NCI-H2171 treated with DMSO at 0.1 percent for 48 hours (cell line): Measurements from ENCODE around the gene ENO4.

ENCODE experiments used
- DNase-seq: peaks from one replicate; lab custom pipeline; 2025; lab: John Stamatoyannopoulos, UW

The ENO4 gene, protein sequence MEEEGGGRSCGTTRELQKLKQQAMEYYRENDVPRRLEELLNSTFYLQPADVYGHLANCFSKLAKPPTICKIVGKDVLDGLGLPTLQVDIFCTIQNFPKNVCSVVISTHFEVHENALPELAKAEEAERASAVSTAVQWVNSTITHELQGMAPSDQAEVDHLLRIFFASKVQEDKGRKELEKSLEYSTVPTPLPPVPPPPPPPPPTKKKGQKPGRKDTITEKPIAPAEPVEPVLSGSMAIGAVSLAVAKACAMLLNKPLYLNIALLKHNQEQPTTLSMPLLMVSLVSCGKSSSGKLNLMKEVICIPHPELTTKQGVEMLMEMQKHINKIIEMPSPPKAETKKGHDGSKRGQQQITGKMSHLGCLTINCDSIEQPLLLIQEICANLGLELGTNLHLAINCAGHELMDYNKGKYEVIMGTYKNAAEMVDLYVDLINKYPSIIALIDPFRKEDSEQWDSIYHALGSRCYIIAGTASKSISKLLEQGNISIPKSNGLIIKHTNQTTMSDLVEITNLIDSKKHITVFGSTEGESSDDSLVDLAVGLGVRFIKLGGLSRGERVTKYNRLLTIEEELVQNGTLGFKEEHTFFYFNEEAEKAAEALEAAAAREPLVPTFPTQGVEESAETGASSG

DNA sequence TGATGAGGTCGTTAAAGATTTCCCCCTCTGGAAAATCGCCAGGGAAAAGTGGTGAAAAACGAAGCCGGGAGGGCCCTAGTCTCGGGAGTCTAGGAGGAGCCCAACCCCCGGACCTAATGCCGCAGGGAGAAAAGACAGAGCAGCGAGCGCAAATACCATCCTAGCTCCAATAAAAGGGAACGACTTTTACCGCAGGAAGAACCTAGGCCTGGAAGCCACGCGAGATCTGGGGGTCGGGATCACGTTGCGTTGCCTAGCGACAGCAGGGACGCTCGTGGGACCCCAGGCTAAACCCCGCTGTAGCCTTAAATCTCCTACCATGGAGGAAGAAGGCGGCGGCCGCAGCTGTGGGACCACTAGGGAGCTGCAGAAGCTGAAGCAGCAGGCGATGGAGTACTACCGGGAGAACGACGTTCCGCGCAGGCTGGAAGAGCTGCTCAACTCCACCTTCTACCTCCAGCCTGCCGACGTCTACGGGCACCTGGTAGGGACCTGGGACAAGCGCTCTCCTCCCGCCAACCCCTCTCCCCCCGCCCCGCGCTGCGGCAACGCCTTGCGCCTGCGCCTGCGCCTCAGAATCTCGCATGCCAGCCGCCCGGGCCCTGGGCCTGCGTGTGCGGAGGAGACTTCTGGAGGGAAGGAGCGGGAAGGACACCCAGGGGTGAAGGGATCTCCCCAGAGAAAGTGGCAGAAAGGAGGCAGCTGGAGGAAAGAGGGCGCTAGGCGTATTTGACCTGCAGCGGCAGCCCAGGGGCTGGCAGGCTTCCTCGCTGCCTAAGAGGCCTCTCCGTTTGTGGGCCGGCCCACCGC lies at the start of gene ENO4:
Gene ENO4 (plus strand): TSS at position 252 of the 810 bp plus-strand sequence. CDS start 68 bp downstream, at position 320.
- peak; percentile 83 for DNase-seq

DNA sequence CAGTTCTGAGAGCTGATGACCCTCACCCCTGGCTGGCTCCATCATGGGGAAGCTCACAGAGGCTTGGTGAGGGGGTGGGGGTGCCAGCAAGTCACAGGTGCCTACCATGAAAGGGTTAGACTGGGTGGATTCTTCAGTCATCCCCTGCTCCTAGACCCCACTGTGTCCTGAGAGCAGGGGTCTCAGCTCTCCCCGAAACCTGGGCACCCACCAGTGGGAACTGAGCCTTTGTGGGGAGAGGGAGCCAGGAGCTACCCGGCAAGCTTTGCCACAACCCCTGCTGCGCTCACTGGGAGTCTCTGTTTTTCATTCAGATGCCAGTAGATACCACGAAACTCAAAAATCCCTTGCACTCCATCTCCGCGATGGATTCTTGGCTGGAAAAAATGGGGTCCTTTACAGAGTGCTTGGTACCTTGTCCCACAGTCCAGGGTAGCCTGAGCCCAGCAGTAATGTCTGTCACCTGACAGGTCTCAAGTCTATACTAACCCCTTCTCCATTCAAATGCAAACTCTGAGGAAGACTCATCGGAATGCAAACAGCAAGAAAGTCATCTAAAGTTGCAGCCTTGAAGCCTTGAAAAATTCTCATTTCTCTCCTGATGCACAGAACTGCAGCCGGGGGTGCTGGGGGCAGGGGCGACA lies 48.9 kb upstream of the ENO4 start:
- no peak for DNase-seq

DNA sequence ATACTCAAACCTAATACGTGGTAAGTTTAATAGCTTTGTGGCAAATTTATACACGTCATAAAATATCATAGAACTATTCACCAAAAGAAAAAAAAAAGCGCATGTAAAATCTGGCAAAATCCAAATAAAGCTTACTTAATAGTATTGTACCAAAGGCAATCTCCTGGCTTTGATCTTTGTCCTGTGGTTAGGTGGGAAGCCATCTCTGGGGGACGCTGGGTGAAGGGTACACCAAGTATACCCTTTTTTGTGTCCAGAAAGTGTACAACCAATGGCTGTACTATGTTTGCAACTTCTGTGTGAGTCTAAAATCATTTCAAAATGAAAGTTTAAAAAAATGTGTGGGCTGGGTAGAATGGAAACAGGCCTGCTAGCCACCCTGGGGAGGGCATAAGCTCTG lies 47.6 kb upstream of the ENO4 start:
- no peak for DNase-seq

DNA sequence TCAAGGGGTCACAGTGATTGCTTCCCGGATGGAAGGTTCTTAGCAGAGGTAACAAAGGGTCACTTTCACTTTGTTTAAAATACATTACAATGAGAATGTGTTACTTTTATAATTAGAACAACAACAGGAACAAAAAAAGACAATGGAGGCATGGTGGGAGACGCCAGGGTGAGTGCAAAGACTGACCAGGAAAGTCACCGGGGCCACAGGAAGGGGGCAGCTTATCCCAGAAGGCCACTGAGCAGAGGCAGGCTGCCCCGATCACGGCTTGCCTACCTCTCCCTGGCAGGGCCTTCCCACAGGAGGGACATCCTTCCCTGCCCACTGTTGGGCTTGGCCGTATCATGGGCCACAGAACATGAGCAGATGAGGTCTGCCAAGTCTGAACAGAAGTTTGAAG lies 46.8 kb upstream of the ENO4 start:
- no peak for DNase-seq

DNA sequence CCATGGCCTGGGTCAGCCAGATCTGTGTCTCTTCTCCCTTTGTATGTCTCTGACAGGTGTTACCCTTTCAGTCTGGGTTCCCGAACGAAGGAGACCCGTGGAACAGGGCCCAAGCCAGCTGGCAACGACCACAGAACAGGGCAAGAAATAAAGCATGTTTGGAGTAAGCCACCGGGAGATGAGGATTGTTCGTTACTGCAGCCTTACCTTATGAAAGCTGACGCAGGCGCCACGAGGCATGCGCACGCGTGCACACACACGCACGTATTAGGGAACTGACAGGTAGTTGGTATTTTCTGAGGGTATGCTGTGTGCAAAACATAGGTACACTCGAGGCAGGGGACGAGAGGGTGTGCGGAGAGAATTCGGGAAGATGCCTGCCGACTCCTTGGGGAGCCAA lies 46.4 kb upstream of the ENO4 start:
- DNase-seq, result no peak

DNA sequence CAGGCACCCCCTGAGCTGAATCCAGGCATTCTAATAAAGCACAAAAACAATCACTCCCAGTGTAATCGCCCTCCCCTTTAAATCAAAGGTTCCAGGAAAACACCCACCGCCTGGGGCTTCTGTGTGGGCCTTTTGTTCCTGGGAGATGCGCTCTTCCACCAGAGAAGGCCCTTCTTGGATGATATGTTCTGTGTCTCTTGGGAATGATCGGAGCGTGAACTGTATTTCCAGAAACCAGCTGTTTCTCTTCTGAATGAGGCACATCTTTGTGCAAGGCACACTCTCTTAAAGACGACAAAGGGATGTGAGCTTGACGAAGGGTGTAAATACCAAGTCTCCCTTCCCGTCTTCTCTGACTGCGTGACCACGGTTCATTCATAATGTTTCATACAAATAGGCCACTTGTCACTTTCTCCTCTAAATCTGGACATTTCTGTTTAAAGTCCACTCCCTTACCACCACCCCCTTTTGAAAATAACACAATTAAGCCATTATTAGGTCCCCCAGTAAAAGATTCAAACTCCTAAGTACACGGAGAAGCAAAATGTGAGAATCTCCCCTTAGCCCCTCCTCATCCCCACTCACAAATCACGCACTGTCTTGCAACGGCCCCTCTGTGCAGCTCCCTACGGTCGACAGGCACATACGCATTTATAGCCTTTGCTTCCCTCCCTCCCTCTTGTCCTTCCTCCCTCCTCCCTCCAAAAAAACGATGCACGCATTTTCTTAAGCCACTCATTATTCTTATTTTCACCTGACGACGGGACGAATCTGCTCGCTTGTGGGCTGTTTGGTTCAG lies 45.6 kb upstream of the ENO4 start:
- DNase-seq, result no peak

DNA sequence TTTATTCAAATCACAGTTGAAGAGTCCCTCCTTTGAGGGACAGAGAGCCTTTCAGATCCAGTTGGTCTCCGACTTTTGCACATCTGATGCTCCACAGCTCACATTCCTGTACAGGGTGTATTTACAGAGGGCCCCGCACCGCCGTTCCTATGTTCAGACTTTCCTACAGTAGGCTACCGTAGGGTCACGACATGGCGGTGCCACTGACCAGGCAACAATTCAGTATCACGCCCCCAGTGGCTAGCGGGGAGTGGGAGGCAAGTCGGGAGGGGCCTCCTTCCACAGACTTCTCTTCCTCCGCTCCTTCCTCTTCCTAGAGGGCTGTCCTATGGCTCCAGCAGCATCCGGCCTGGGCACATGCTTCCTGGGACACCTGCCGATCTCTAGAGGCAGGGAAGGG lies 40.6 kb upstream of the ENO4 start:
- DNase-seq, result no peak

DNA sequence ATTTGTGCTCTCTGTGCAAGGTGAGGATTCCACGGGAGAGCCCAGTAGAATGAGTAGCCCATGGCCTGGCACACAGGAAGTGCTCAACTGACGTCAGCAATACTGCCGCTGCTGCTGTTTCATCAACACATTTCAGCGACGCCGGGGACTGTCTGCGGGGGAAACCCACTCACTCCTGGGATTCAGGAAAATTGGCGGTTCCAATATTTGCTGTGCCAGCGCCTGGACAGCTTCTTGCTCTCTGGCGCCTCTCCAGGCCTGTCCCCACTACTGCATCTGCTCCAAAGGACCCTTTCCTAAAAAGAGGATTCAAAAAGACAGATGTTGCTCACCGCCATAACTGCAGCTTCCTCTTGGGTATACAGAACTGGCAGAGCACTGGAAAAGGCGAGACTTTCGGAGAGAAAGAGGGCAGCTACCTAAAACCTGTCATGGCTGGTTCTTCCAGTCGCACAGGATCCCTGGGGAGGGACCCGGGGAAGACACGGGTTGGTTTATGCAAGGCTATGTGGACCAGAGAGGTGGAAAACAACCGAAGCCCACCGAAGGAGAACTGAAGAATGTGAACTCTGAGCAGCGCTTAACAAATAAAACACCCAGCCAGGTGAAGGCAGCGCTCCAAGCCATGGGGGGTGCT lies 39.7 kb upstream of the ENO4 start:
- peak; percentile 12 for DNase-seq

DNA sequence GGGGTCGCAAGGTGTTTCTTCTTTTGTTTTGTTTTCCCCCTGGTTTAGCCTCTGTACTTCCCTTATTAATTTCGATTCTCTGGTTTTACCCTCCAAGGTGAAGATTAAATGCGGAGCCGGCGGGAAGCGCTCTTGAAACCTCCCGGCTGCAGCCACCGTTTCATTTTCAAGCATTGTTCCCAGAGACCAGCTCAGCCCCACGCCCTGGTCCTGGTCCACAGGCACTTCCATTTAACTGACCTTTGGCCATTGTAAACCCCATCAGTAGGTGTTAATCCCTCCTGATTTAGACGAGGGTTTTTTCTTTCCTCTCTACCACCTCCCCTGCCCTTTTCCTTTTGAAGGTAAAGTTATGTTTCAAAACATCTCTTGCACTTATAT lies 39.2 kb upstream of the ENO4 start:
- DNase-seq, result no peak

DNA sequence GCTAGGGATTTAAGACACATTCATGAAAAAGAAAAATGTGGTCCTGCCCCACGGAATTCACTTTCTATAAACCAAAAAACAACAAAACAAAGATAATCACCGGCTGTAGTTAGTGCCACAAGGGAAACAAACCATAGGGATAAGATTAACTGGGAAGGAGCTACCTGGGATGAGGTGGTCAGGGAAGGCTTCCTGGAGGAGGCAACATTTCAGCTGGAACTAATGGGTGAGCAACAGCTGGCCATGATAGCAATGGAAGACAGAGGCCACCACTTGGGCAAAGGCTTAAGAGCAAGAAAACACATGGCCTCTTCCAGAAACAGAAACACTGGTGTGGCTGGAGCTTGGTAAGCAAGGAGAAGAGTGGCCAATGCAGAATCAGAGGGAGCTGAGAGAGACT lies 38.4 kb upstream of the ENO4 start:
- no peak for DNase-seq

DNA sequence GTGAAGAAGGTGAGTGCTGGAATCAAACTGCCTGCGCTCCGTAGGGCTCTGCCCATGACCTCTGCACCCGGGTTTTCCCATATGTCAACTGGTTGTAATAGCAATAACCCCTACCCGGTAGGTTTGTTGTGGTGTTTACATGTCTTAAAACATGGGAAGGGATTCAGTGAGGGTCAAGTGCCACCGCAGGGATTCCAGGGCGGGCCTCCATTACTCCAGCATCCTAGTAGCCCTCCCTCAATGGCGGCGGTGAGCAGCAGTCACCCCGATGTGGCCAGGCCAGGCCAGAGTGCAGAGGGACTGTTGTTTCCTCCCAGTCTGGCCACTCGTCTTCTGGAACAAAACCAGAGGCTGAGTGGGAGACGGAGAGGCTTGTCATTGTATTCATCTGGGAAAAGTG lies 37.6 kb upstream of the ENO4 start:
- no peak for DNase-seq

DNA sequence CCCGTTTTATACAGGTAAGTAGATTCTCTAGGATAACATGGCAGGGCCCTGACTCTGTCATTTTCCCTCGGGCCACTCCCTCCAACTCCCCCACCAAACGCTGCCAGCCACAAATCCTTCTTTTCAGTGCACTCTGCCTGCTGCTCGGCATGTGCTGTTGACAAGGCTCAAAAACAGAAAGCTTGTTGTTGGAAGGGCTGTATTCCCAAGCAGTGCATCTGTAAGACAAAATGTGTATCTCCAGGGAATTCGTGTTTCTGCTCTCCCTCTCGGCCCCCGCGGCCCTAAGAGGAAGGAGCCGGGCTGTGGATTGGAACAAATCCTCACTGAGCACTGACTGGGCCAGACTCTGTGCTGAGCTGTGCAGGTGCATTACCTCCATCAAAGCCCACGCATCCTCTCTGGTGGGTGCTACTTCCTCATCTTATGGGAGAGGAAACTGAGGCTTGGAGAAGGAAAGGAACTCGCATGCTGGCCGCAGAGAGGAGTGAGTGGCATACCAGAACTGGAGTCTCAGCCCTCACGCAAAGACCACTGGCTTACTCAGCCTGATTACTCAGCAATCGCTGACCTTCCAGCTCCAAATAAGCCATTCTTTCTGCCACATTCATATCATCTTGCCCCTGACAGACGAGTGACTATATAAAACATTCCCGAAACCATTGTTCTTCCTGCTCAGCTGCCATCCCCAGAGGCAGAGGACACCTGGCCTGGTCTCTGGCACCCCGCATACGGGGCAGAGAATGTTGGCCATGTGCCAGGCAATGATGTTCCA lies 33.5 kb upstream of the ENO4 start:
- peak; percentile 10 for DNase-seq

DNA sequence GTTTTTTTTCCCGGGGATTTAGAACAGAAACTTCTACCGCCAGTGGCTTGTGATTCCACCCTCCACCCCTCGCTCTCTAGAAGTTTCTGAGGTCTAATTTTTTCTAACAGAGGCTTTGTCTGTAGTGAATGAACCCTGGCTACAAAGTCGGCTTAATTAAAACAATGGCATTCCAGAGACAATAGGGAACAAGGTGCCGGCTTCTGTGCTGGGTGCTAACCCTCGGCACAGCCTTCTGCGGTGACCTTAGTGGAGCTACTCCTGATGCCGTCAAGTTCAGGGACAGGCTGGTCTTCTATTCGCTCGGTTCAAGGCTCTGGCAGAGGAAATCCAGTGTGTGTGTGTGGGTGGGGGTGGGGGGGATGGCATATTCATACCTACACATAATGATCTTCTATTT lies 32.1 kb upstream of the ENO4 start:
- no peak for DNase-seq

DNA sequence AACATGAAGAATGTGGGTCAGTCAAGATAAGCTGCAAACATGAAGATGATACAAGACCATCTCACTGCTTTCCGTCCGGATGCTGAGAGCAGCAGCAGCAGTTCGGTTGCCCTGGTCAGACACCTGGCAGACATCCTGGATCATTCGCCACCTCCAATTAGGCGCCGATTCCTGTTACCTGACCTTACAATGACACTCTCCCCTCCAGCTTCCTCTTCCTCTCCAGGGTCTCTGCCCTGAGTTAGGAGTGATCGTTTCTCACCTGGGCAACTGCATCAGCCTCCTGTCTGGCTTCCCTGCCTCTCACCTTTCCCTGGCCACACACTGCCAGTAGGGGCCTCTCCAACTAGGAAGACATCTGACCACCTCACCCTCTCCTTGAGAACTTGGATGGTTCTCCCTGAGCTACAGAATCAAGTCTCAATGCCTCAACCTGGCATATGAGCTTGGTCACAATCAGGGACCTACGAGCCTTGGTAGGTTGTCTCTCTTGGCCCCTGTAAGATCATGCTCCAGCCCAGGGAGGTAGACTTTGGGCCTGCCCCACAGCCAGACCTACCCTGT lies 31.4 kb upstream of the ENO4 start:
- no peak for DNase-seq

DNA sequence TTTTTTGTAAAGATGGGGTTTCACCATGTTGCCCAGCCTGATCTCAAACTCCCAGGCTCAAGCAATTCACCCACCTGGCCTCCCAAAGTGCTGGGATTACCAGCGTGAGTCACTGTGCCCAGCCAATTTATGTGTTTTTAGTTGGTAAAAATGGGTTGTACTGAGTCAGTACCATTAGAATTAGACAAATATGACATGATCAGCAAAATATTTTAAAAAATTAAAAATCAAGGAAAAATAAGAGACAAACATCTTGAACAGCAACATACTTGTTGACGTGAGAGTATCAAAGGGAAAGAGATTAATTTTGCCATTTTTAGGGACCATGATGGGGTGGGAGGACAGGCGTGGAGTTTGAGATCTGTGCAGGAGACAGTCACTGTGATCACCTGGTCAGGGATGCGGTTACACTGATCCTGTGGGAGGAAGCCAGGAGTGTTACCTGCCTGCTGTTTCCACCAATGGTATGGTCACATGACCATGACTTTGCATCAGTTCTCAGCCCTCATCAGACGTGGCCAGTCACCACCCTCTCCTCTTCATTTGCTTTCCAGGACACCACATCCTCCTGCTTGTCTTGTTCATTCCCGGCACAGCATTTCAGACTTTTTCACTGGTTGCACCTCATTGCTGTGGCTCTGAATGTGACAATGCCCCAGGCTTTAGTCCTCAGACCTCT lies 29.2 kb upstream of the ENO4 start:
- DNase-seq, result no peak

DNA sequence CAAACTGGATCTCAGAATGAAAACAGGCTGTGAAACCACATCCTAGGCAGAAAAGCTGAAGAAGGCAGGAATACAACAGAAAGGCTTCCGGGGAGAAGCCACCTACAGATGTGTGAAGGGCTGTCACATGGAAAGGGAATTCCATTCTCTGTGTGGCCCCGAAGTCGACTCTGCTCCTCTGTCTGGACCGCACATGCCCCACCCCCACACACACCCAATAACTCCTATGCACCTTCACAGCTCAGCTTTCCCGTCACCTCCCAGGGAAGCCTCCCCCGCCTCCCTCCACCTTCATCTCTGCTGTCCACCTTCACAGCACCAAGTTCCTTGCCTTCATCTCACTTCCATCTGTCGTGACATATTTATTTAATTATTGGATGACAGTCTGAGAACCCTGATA lies 23.4 kb upstream of the ENO4 start:
- no peak for DNase-seq

DNA sequence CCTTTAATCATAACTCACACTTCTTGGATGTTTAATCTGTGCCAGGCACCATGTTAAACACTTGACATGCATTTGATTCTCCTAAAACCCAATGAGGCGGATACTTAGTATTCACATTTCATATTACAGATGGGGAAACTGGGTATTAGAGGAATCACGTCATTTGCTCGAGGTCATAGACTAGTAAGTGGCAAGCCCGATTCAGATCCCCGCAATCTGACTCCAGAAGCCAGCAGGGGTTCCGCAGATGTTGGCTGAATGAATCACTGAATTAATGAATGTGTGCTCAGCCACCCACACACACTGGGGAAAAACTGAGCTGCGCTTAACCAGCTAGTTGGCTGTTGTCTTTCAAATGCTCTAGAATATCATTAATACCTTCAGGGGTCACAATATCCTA lies 22.5 kb upstream of the ENO4 start:
- DNase-seq, result peak; percentile 41

DNA sequence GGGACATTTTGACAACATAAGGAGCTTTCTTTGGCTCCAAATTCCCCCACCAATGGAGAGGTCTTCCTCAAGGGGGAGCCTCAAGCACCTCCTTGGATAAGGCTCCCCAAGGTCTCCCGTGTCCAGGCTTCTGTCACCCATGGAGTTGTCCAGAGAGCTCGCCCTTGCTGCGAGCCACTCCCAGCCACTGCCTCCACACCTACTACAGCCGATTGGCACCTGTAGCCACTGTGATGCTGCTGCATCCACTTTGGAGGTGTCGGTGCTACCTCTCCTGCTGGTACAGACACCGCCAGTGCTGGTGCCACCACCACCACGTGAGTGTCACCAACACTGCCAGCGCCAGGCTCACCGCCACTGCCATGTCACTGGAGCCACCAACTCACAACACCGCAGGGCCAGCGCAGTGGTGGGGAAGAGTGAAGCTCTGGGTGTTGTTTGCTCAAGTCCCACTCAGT lies 22.1 kb upstream of the ENO4 start:
- DNase-seq, result no peak

DNA sequence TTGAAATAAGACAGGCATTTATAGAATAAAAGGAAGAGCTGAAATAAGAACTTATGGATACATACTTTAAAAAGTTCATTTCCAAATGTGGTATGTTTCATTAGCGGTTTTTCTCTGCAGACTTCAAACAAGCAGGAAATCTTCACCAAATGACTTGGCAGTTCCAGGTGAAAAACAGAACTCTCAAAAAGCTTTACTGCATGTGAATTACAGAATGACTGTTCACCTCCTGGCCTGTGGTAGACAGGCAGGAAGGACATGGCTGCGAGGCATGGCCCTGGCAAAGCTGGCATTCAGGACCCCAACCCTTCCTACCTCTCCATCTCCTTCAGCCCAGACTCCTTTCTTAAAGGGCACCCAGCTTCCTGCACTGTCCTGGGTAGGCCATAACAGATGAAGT lies 21.2 kb upstream of the ENO4 start:
- DNase-seq, result no peak
